ENCODE data around the gene METTL25B. TPM values are rescaled to one million over a fixed set of nuclear protein-coding genes. Genes with fewer than 3 reads are reported as not detected.

Gene METTL25B
- total RNA-seq, 1 donor from 2014 or later, result 13.5 TPM

DNA sequence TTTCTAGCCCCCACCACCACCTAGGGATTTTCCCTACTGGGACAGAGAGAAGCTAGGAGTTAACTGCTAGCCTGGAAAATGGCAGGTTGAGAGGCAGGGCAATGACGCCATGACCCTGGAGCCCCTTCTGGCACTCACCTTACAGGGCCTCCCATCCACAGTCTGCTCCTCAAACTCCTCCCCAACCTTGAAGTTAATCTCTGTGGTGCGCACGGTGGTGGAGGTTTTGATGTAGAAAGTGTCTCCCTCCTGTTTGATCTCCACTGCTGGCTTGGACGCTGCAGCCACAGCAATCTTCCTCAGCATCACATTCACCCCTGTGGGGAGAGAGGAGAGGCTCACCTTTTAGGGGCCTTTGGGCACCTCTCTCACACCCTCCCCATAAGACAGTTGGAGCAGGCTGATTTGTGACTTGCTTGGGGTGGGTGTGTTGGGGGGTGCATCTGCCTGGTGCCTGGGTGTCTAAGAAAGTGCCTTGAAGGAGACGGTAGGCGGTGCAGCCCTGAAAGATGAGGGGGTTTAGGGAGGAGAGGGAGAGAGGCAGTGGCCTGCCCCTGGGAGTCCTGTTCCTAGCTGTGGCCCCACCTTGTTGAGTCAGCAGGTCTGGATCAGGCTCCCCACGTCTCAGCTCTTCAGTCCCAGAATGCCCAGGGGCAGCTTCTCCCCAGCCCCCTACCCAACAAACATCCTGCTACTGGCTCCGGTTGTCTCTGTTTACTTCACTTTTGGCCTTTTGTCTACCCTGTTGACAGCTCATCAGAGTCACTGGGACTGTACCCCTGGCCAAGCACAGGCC lies 27.3 kb upstream of the METTL25B start:
- no peak for DNase-seq (ENCODE audit: low read depth)

DNA sequence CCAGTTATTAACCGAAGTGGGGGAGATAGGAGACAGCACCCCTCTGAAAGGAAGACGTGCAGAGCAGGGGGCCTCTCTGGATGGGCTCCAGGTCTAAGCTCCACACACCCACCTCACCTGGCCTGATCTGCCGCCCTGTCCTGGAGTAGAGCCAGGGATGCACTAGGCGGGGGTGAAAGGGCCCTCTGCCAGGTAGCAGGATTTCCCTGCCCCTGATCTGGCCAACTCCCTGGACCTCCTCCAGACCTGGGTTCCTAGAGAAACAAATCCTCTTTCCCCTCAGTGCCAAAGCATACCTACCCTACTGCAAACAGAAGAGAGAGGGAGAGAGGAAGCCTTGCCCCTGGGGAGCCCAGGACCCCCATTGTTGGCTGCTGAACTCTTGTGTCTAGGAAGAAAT lies 24.9 kb upstream of the METTL25B start:
- no peak for DNase-seq (ENCODE audit: low read depth)

DNA sequence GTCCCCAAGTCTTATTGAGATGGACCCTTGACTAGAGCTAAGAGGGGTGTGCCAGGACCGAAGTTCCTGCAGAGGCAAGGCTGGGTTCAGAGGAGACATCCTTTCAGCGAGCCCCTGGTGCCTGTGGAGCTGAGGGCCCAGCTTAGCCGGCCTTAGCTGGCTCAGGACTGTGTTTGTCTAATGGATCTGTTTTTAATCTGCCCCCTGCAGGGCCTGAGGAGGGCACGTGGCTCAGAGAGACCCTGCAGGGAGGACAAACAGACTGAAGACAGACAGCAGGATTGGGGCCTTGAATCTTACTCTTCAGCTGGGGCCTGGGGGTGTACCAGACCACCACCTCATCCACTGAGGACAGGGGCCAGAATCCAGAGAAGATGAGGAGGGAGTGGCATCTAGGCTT lies 24.5 kb upstream of the METTL25B start:
- DNase-seq (ENCODE audit: low read depth), result no peak

GRCh38 chr1:156704166-156704711 lies 24.0 kb upstream of the METTL25B start:
- no peak for DNase-seq (ENCODE audit: low read depth)

DNA sequence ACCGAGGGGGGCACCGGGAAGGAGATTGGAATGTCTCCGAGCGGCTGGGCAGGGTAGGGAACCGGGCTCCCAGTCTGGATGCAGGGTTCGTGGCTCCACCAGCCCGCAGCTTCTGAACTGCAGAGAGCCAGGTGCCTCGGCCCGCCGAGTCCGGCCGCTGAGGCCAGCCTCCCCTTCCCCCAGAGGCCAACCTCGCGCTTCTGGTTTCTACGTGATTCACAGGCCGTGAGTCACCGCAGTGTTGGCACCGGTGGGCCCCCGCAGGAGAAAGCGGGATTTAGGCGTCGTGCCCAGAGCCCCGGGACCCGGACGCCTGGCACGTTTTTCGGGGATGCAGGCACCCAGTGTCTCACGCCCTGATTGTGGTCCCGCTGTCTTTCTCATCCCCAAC lies 23.3 kb upstream of the METTL25B start:
- peak; percentile 76 for DNase-seq (ENCODE audit: low read depth)

- peak; percentile 28 for DNase-seq (ENCODE audit: low read depth)
Observed at GRCh38 chr1:156705321-156705917, 22.9 kb upstream of the METTL25B start, which contains the start of gene CRABP2. Gene CRABP2 (minus strand): TSS chr1:156705583. CDS start chr1:156705446, 137 bp downstream.

- peak; percentile 55 for DNase-seq (ENCODE audit: low read depth)
Observed at GRCh38 chr1:156705918-156706656, 22.2 kb upstream of the METTL25B start.

GRCh38 chr1:156706657-156707416 lies 21.4 kb upstream of the METTL25B start:
- no peak for DNase-seq (ENCODE audit: low read depth)

GRCh38 chr1:156707417-156708217 lies 20.7 kb upstream of the METTL25B start:
- DNase-seq (ENCODE audit: low read depth), result no peak

DNA sequence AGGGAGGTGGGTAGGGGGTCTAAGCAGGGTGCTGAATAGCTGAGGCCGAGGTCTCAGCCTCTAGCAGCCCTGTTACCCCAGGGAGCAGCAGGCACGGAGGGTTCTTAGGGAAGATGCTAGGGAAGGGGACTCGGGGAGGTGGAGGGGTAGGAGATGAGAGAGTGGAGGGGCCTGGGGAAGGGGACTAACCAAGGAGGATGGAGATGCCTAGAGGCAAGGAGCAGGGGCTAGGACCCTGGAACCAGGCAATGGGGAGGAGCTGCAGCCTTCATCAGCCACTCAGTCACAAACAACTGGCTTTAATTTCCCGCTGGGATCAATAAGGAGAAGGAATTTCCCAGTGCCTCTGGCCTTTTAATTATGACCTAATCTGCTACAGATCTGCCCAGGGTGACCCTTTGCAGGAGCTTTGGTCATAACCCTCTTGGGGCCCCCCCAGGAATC lies 20.0 kb upstream of the METTL25B start:
- no peak for DNase-seq (ENCODE audit: low read depth)

DNA sequence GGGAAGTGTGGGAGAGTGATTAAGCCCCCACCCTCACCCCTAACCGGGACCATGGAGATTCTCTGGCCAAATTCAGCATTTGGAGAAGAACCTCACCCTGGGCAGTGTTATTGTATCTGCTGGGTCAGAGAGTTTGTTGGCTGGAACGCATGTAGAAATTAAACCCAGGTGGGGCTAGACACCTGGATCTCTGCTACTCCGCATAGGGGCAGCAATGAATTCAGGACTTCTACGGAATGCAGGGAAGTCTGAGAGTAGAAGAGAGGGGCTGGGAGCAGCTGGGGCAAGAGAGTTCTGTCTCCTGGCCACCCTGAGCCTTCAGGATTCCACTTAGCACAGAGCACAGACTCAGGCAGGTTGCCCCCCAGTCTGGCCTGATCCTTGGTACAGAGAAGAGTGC lies 19.2 kb upstream of the METTL25B start:
- no peak for DNase-seq (ENCODE audit: low read depth)

GRCh38 chr1:156709757-156710489 lies 18.3 kb upstream of the METTL25B start:
- DNase-seq (ENCODE audit: low read depth), result peak; percentile 85

DNA sequence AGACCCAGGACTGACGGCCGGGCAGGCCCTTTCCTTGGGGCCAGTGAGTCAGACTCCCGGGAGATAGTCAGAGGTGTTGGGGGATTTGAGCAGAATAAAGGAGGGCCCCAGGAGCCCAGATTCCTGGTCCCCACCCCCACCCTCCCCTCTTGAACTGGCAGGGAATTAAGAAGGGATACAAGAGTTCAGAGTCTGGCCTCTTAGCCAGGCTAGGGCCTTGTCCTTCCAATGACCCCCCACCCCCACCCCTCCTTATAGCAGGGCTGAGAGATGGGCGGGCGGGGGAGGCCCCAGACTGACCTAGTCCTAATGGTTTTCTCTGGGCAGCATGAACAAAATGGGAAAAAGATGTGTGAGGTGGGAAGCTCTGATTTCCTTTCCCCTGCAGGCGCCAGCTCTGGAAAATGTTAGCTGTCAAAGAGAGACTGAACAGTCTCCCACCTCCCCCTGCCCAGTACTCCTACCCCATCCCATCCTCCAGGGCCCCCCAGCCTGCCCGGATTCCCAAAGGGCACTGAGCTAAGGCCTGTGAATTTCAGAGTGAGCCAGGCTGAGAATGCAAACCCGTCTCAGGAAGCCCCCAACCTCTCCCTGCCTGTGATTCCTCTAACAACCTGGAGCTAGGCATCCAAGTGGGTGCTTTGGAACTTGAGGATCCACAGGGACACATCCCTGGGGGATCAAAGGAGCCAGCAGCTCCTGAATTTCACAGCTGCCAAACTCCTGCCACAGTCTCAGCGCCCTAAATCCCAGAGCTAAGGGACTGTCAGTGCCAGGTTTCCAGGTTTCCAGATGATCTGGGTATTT lies 17.1 kb upstream of the METTL25B start:
- no peak for DNase-seq (ENCODE audit: low read depth)

DNA sequence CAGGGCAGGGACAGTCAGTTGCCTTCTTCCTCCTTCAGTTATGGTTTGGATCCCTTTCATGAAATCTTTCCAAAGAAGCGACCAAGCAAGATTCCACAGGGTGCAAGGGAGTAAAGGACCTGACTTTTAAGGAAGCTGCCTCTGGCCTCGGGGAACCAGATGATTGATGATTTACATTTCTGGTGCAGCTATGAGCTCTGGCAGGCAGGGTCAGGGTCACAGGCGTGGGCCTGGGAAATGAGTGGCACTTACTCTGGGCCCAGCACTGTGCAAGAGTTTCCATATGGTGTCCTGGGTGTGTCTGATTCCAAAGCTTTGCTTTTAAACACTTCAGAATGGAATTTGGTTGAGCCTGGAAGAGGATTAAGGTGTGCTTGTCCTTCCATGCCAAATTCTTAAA lies 15.6 kb upstream of the METTL25B start:
- DNase-seq (ENCODE audit: low read depth), result no peak

- no peak for DNase-seq (ENCODE audit: low read depth)
Observed at GRCh38 chr1:156714830-156715229, 13.4 kb upstream of the METTL25B start.

DNA sequence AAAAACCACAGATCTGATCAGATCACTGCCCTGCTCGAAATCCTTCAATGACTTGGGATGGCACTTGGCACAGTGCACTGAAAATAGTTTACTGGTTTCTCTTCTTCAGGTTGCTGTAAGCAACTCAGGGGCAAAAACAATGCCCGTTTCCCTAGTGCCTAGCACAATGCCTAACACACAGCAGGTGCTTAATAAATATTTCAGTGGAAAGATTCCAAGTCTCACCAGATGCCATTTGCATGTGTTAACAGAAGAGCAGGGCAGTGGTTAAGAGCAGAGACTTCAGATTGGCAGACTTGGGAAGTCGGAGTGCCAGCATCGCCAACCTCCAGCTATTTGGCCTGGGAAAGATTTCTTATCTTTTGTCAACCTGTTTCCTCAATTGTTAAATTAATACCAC lies 10.9 kb upstream of the METTL25B start:
- peak; percentile 53 for DNase-seq (ENCODE audit: low read depth)

GRCh38 chr1:156721131-156721530 lies 7.1 kb upstream of the METTL25B start:
- DNase-seq (ENCODE audit: low read depth), result no peak

GRCh38 chr1:156721535-156721934 lies 6.7 kb upstream of the METTL25B start:
- no peak for DNase-seq (ENCODE audit: low read depth)

Data from myocyte (in vitro differentiated cells).